GM21381 (cell line): ENCODE data around the gene NEK7.

Experiments used
- ATAC-seq: cut with Tn5 transposase; IDR thresholded peaks from one replicate; pipeline ENCODE4 v1.9.1; 2021; ENCODE audit warnings: mild to moderate bottlenecking, moderate library complexity; ENCODE audit not compliant: unreplicated experiment

NEK7 gene

GRCh38 chr1:198253259-198253658 lies 96.5 kb downstream of the NEK7 start:
- peak; percentile 76 for ATAC-seq

GRCh38 chr1:198253668-198254067 lies 96.9 kb downstream of the NEK7 start:
- peak; percentile 98 for ATAC-seq

- ATAC-seq, result no peak
Observed at GRCh38 chr1:198254521-198254920, 97.7 kb downstream of the NEK7 start.

- ATAC-seq, result no peak
Observed at GRCh38 chr1:198254948-198255347, 98.2 kb downstream of the NEK7 start.

GRCh38 chr1:198255784-198256183 lies 99.0 kb downstream of the NEK7 start:
- no peak for ATAC-seq

GRCh38 chr1:198258491-198258890 lies 101.7 kb downstream of the NEK7 start:
- peak; percentile 42 for ATAC-seq

- ATAC-seq, result no peak
Observed at GRCh38 chr1:198259333-198260074, 102.7 kb downstream of the NEK7 start.

- ATAC-seq, result no peak
Observed at GRCh38 chr1:198261886-198262285, 105.1 kb downstream of the NEK7 start.

- no peak for ATAC-seq
Observed at GRCh38 chr1:198263186-198263585, 106.4 kb downstream of the NEK7 start.

- no peak for ATAC-seq
Observed at GRCh38 chr1:198264282-198264681, 107.5 kb downstream of the NEK7 start.

GRCh38 chr1:198265073-198265661 lies 108.4 kb downstream of the NEK7 start:
- ATAC-seq, result no peak

- ATAC-seq, result no peak
Observed at GRCh38 chr1:198267056-198267455, 110.3 kb downstream of the NEK7 start.

- no peak for ATAC-seq
Observed at GRCh38 chr1:198267921-198268320, 111.1 kb downstream of the NEK7 start.

GRCh38 chr1:198268784-198269645 lies 112.2 kb downstream of the NEK7 start:
- no peak for ATAC-seq

GRCh38 chr1:198269646-198269940 lies 112.8 kb downstream of the NEK7 start:
- no peak for ATAC-seq

- ATAC-seq, result no peak
Observed at GRCh38 chr1:198270273-198270828, 113.6 kb downstream of the NEK7 start.

- ATAC-seq, result no peak
Observed at GRCh38 chr1:198271467-198271866, 114.7 kb downstream of the NEK7 start.

- no peak for ATAC-seq
Observed at GRCh38 chr1:198272492-198272891, 115.7 kb downstream of the NEK7 start.

- no peak for ATAC-seq
Observed at GRCh38 chr1:198273748-198274295, 117.0 kb downstream of the NEK7 start.

- ATAC-seq, result no peak
Observed at GRCh38 chr1:198275597-198275996, 118.8 kb downstream of the NEK7 start.

- no peak for ATAC-seq
Observed at GRCh38 chr1:198276241-198276640, 119.4 kb downstream of the NEK7 start.
